Measurements from ENCODE around the gene HSP90B1.

The HSP90B1 gene

GRCh38 chr12:103930787-103931735 lies 851 bp downstream of the HSP90B1 start:
- DNase-seq, result no peak

GRCh38 chr12:103933237-103933636 lies 3.0 kb downstream of the HSP90B1 start:
- no peak for DNase-seq

- DNase-seq, result no peak
Measured at GRCh38 chr12:103936679-103937078, 6.5 kb downstream of the HSP90B1 start.

- no peak for DNase-seq
Measured at GRCh38 chr12:103944964-103945363, 14.8 kb downstream of the HSP90B1 start.

- no peak for DNase-seq
Measured at GRCh38 chr12:103947871-103948555, 17.8 kb downstream of the HSP90B1 start.

- no peak for DNase-seq
Measured at GRCh38 chr12:103948746-103949406, 18.7 kb downstream of the HSP90B1 start.

- no peak for DNase-seq
Measured at GRCh38 chr12:103952497-103952896, 22.3 kb downstream of the HSP90B1 start.

GRCh38 chr12:103955811-103956508 lies 25.8 kb downstream of the HSP90B1 start:
- no peak for DNase-seq

GRCh38 chr12:103956509-103957027 lies 26.4 kb downstream of the HSP90B1 start:
- DNase-seq, result no peak

- no peak for DNase-seq
Measured at GRCh38 chr12:103957865-103958388, 27.7 kb downstream of the HSP90B1 start.

- DNase-seq, result no peak
Measured at GRCh38 chr12:103958621-103959020, 28.4 kb downstream of the HSP90B1 start.

GRCh38 chr12:103960616-103961227 lies 30.5 kb downstream of the HSP90B1 start:
- DNase-seq, result no peak

GRCh38 chr12:103962493-103962892 lies 32.3 kb downstream of the HSP90B1 start:
- no peak for DNase-seq

- no peak for DNase-seq
Measured at GRCh38 chr12:103964805-103965204, 34.6 kb downstream of the HSP90B1 start.

- no peak for DNase-seq
Measured at GRCh38 chr12:103965255-103965589, 35.0 kb downstream of the HSP90B1 start.

GRCh38 chr12:103965590-103966504 lies 35.6 kb downstream of the HSP90B1 start, which contains the start of gene TDG:
TSS of gene TDG (plus strand) at chr12:103965872. CDS start at chr12:103966038, 166 bp downstream.
- peak; percentile 97 for DNase-seq

GRCh38 chr12:103966736-103967135 lies 36.5 kb downstream of the HSP90B1 start:
- no peak for DNase-seq

GRCh38 chr12:103969391-103969790 lies 39.2 kb downstream of the HSP90B1 start:
- DNase-seq, result no peak

- DNase-seq, result no peak
Measured at GRCh38 chr12:103973909-103974308, 43.7 kb downstream of the HSP90B1 start.

- no peak for DNase-seq
Measured at GRCh38 chr12:103975368-103975767, 45.2 kb downstream of the HSP90B1 start.
